Coronary artery (tissue), 2 donors: ENCODE results near the gene KIF2A.

Experiments used
- DNase-seq: peaks from one replicate; pipeline ENCODE4 v3.0.0-alpha.2; 2017; ENCODE audit warnings: low spot score
- H3K27ac ChIP-seq, 2 donors: fragments of 200-600 bp; sonication (generic); one replicate each; pipeline ENCODE4 v1.5.1; 2016 to 2019
- H3K4me3 ChIP-seq: fragments of 200-600 bp; sonication (generic); 2 replicates; pipeline ENCODE4 v1.5.1; 2016; ENCODE audit warnings: mild to moderate bottlenecking, moderate library complexity
- TF ChIP-seq, protein P1 (sequence below): fragments of 200-600 bp; sonication (generic); IDR thresholded peaks from one replicate; pipeline ENCODE4 v1.5.1; 2019; ENCODE audit warnings: antibody characterized with exemption

KIF2A gene

DNA sequence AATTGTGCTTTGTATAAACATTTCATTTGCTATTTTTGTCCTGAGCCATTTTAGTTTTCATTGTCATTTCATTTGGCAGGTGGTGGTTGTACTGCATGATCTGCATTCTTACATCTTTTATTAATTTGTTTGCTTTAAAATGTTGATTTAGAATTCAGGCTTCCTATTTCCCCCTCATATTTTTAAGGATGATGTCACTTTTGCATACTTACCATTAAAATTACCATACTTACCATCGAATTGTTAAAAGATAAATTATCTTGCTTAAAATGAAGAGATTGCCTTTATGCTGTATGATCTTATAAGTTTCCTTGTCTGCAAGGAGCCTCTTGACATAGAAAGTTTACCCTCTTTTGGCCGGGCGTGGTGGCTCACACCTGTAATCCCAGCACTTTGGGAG, 66.6 kb downstream of the KIF2A start:
- no peak overlapping the region for H3K27ac ChIP-seq
- no peak for DNase-seq
- no peak overlapping the region for H3K4me3 ChIP-seq
- TF ChIP-seq, protein P1, sequence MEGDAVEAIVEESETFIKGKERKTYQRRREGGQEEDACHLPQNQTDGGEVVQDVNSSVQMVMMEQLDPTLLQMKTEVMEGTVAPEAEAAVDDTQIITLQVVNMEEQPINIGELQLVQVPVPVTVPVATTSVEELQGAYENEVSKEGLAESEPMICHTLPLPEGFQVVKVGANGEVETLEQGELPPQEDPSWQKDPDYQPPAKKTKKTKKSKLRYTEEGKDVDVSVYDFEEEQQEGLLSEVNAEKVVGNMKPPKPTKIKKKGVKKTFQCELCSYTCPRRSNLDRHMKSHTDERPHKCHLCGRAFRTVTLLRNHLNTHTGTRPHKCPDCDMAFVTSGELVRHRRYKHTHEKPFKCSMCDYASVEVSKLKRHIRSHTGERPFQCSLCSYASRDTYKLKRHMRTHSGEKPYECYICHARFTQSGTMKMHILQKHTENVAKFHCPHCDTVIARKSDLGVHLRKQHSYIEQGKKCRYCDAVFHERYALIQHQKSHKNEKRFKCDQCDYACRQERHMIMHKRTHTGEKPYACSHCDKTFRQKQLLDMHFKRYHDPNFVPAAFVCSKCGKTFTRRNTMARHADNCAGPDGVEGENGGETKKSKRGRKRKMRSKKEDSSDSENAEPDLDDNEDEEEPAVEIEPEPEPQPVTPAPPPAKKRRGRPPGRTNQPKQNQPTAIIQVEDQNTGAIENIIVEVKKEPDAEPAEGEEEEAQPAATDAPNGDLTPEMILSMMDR: no peak

DNA sequence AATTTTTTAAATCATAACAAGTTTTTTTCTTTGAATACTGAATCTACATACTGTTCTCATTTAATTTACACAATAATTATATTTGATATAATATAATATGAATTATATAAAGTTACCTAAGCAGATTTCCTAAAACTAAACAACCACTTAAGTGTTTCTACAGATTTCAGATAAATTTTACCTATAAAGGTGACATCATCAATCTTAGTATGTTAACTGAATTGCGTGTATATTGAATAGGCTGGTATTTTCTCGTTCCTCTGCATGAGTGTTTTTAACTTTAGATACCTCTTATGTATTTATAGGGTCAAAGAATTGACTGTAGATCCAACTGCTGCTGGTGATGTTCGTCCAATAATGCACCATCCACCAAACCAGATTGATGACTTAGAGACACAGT, 67.4 kb downstream of the KIF2A start:
- Histone ChIP-seq H3K4me3 (no peak overlapping the region), H3K27ac (no peak overlapping the region)
- TF ChIP-seq, protein P1: no peak

DNA sequence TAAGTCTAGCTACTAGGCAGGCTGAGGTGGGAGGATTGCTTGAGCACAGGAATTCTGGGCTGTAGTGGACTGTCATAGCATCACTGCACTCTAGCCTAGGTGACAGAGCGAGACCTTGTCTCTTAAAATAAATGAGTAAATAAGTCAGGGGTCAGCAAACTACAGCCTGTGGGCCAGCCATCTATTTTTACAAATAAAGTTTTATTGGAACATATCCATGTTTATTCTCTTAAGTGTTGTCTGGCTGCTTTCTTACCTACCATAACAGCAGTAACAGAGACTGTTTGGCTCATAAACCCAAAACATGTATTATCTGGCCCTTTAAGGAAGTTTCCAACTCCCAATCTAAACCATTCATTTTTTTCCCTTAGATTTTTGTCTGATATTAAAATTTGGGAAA, 68.1 kb downstream of the KIF2A start:
- DNase-seq: no peak
- Histone ChIP-seq H3K4me3 (no peak overlapping the region), H3K27ac (no peak overlapping the region)
- TF ChIP-seq, protein P1: no peak

More for the DNA sequence above, 67.4 kb downstream of the KIF2A start:
- DNase-seq: no peak

DNA sequence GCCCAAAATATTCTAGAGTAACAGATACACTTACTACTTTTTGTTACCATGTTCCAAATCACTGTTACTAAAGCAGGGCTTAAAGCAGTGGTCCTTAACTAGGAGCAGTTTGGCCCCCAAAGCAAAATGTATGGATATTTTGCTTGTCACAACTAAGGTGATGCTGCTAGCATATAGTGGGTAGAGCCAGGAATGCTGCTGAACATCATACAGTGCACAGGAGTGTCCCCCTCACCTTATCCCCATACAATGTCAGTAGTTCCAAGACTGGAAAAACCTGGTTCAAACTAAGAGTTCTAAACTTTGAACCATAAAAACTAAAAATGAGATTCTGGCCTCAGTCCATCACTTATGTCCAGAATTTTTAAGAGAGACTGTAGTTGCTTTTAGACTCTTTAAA, 69.6 kb downstream of the KIF2A start:
- no peak for DNase-seq
- H3K27ac ChIP-seq: no peak overlapping the region
- no peak overlapping the region for H3K4me3 ChIP-seq
- TF ChIP-seq, protein P1: no peak

DNA sequence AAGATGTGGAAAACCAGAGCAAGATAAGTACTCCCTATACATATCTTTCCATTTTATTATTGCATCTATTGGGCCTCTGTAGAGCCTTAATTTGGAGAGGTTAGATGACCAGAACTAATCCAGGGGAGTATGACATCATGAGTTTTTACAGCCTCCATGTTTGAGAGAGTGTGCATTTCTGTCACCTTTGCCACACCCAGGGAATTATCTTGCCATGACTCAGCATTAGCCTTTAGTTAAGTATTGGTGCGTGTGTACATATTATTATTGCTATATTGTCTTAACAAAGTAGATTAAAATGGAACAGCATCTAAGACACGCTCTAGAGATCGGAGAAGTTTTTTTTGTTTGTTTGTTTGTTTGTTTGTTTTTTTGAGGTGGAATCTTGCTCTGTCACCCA, 70.1 kb downstream of the KIF2A start:
- no peak for DNase-seq
- Histone ChIP-seq H3K27ac (no peak overlapping the region), H3K4me3 (no peak overlapping the region)
- TF ChIP-seq, protein P1: no peak

DNA sequence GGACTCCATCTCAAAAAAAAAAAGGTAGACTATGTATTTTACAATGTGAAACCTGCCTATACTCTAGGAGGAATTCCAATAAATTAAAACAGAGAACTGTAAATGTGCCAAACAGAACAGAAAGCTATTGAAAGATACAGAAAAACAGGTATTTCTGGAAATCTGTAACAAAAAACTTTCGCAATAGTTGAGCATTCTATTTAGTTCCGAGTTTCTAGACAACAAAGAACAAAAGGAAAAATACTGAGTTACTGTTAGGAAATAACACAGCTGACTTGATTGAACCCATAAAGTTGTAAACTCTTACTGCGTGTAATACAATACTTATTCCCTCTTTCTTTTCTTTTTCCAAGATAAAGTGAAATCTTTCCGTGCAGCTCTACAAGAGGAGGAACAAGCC, 79.1 kb downstream of the KIF2A start:
- Histone ChIP-seq H3K27ac (no peak overlapping the region), H3K4me3 (no peak overlapping the region)
- DNase-seq: no peak
- TF ChIP-seq, protein P1: no peak

DNA sequence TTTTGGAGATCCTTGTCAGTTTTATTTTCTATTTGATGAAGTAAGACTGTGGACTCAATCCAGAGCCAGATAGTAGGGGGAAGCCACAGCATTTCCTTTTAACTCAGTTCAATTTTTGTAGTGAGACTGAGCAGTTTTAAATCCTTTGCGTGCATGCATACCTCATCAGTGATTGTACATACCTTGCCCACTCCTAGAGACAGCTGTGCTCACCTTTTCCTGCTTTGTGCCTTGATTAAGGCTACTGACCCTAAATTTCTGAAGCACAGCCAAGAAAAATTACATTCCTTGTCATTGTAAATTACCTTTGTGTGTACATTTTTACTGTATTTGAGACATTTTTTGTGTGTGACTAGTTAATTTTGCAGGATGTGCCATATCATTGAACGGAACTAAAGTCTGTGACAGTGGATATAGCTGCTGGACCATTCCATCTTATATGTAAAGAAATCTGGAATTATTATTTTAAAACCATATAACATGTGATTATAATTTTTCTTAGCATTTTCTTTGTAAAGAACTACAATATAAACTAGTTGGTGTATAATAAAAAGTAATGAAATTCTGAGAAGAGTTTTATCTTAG, 79.9 kb downstream of the KIF2A start:
- TF ChIP-seq, protein P1: no peak
- no peak for DNase-seq
- H3K4me3 ChIP-seq: no peak overlapping the region
- no peak overlapping the region for H3K27ac ChIP-seq
